Measurements from ENCODE around the gene TFF1. TPM values are rescaled to one million over a fixed set of nuclear protein-coding genes. Genes with fewer than 3 reads are reported as not detected.
A peak's percentile ranks its signal among the peaks of the same experiment; 100 is the strongest.

TFF1 gene
- total RNA-seq, 4 donors from 2014 or later: not detected

GRCh38 chr21:42397746-42398394 lies 31.5 kb upstream of the TFF1 start:
- no peak for DNase-seq
- Histone ChIP-seq H3K36me3 (no peaks in the 10 kb centered on the region), H3K4me3 (replicated peaks in 1 of 3) (no peak overlapping the region), H3K27me3 (no peaks in the 10 kb centered on the region), H3K9me3 (no peaks in the 10 kb centered on the region), H3K4me1 (peaks cover 7 to 9% of the 10 kb centered on the region in 2 donors), H3K27ac (no peak overlapping the region)
- TF ChIP-seq POLR2A (IDR thresholded peaks at IDR 0.05) (no peak), CTCF (IDR thresholded peaks at IDR 0.05) (no peak)
- intact Hi-C loops (cut with DNase I): no loop called here
- WGBS, 2 donors: 86 to 90% methylated on average over 14 of the region's 14 CpGs

DNA sequence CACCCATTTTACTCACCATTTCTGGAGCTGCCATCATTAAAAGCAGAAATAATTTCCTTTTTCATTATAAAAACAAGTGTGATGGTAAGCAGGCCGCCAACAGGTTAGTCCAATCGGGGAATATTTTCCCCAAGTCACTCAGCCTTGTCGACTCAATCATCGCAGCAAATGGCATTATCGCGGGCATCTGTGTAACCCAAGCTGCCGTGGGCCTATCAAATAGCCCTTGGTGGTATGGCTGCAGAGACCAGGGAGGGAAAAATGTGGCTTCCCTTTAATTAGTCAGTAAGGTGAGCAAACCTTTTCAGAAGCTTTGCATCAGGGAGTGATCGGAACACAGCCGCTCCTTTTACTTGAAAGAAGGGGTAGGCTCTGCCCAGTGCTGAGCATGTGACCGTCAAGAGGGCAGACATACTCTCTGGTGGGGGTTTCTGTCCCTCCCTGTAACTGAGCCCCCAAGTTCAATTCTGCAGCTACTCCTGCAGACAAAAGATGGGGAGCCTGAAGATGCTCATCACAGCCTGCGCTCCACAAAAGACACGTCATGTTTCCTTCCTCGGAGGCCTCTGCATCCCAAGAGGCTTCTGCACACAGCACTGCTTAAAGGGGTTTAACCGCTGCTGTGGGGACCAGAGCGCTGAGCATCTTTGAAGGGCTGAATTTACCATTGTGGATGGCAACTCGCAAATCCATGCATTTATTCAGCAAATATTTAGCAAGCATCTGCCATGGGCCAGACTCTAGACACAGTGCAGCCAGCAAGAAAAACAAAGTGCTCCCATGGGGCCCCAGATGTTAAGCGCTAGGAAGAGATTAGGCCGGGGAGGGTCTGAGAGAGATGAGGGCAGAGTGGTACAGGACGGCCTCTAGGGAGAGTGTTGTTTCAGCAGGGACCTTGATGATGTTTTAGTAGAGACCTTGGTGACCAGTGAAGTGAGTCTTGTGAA lies 30.7 kb upstream of the TFF1 start:
- Histone ChIP-seq H3K9me3 (no peaks in the 10 kb centered on the region), H3K4me1 (peaks cover 9% of the 10 kb centered on the region in 2 donors), H3K4me3 (replicated peaks in 1 of 3) (no peak overlapping the region), H3K27ac (peak overlapping the region in 1 of 3 donors; percentile 43), H3K27me3 (no peaks in the 10 kb centered on the region), H3K36me3 (no peaks in the 10 kb centered on the region)
- no peak for DNase-seq
- 86 to 88% methylated on average over 19 of the region's 19 CpGs for WGBS, 2 donors
- intact Hi-C loops (cut with DNase I): no loop called here
- TF ChIP-seq POLR2A (IDR thresholded peaks at IDR 0.05): no peak
- no peak for TF ChIP-seq CTCF (IDR thresholded peaks at IDR 0.05)

- Histone ChIP-seq H3K4me3 (replicated peaks in 1 of 3) (no peak within 1 kb of the TSS), H3K9me3 (no peaks in the 10 kb centered on the region), H3K27me3 (no peaks in the 10 kb centered on the region), H3K36me3 (no peaks in the 10 kb centered on the region), H3K4me1 (peaks cover 9% of the 10 kb centered on the region in 2 donors), H3K27ac (peak within 1 kb of the TSS in 2 of 3 donors; percentile 43 to 55)
- intact Hi-C loops (cut with DNase I): no loop called here
- TF ChIP-seq POLR2A (IDR thresholded peaks at IDR 0.05): peak in 1 of 2 donors; percentile 17
- TF ChIP-seq CTCF (IDR thresholded peaks at IDR 0.05): no peak
- 68 to 81% methylated on average over 17 of the region's 17 CpGs for WGBS, 2 donors
- DNase-seq: peak; percentile 62 to 69
Observed at GRCh38 chr21:42395905-42396651, 29.7 kb upstream of the TFF1 start, which contains the start of gene TMPRSS3. Gene TMPRSS3 (minus strand): TSS chr21:42396052. CDS start chr21:42395417, 635 bp downstream.

DNA sequence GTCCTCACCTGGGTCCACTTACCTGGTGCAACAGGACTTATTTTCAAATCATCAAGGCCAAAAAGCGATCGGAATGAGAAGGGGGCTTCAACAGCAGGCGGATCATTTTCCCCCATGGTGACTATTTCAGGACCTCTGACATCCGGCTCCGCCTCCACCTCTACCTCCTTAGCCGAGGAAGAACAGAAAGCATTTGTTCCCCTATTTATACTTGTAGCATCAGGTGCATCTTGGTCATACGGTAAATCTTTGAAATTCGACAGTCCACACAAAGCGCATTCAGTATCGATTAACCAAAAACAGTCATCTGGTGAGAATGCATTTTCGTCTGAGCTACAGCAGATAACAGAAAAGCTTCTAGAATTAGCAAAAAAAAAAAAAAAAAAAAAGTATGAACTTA lies 29.0 kb upstream of the TFF1 start:
- Histone ChIP-seq H3K9me3 (no peaks in the 10 kb centered on the region), H3K27ac (peak overlapping the region in 2 of 3 donors; percentile 43 to 55), H3K4me1 (peaks cover 4 to 5% of the 10 kb centered on the region in 2 donors), H3K36me3 (no peaks in the 10 kb centered on the region), H3K27me3 (no peaks in the 10 kb centered on the region), H3K4me3 (replicated peaks in 1 of 3) (no peak overlapping the region)
- no peak for TF ChIP-seq POLR2A (IDR thresholded peaks at IDR 0.05)
- no peak for TF ChIP-seq CTCF (IDR thresholded peaks at IDR 0.05)
- 95 to 97% methylated on average over 11 of the region's 11 CpGs for WGBS, 2 donors
- DNase-seq: no peak
- intact Hi-C loops (cut with DNase I): no loop called here

Data from thyroid gland (tissue), 4 donors.